Skin of body (tissue), 2 donors: ENCODE results near the gene TRNP1. TPM values are rescaled to one million over a fixed set of nuclear protein-coding genes. Genes with fewer than 3 reads are reported as not detected.
"Not testable (repeated sequence)": the region's sequence is repeated elsewhere in the genome, so short reads cannot be mapped to it uniquely, and the experiment has no call there.

Experiments
- DNase-seq: peaks from one replicate; lab custom pipeline; 2025; lab: John Stamatoyannopoulos, UW
- total RNA-seq: library from RNA; depleted of rRNA; stranded (reverse); fragments of >200 nt; gene quantifications from one replicate; pipeline ENCODE4 v1.2.3, GENCODE V29; 2014

Gene TRNP1
- total RNA-seq, 1 donor from 2014 or later, result 4.0 TPM

- no peak for DNase-seq
Observed at GRCh38 chr1:26972390-26972789, 21.1 kb upstream of the TRNP1 start.

GRCh38 chr1:26972821-26973220, 20.7 kb upstream of the TRNP1 start:
- no peak for DNase-seq

GRCh38 chr1:26976621-26977510, 16.6 kb upstream of the TRNP1 start:
- DNase-seq, result no peak

- DNase-seq, result no peak
Observed at GRCh38 chr1:26978901-26979300, 14.6 kb upstream of the TRNP1 start.

- no peak for DNase-seq
Observed at GRCh38 chr1:26981146-26981846, 12.2 kb upstream of the TRNP1 start.

- no peak for DNase-seq
Observed at GRCh38 chr1:26983863-26984262, 9.6 kb upstream of the TRNP1 start.

GRCh38 chr1:26984291-26984690, 9.2 kb upstream of the TRNP1 start:
- no peak for DNase-seq

GRCh38 chr1:26986658-26987057, 6.8 kb upstream of the TRNP1 start:
- no peak for DNase-seq

- not testable (repeated sequence) for DNase-seq
Observed at GRCh38 chr1:26989403-26990109, 3.9 kb upstream of the TRNP1 start.

GRCh38 chr1:26991310-26992116, 2.0 kb upstream of the TRNP1 start:
- DNase-seq, result no peak

GRCh38 chr1:26994020-26994786, 711 bp downstream of the TRNP1 start:
- no peak for DNase-seq

- DNase-seq, result no peak
Observed at GRCh38 chr1:26994787-26995517, 1.5 kb downstream of the TRNP1 start.

- DNase-seq, result no peak
Observed at GRCh38 chr1:26996024-26996423, 2.5 kb downstream of the TRNP1 start.

GRCh38 chr1:26996665-26997064, 3.2 kb downstream of the TRNP1 start:
- no peak for DNase-seq

- no peak for DNase-seq
Observed at GRCh38 chr1:26998429-26999300, 5.2 kb downstream of the TRNP1 start.

- DNase-seq, result peak; percentile 63
Observed at GRCh38 chr1:26999440-26999987, 6.0 kb downstream of the TRNP1 start.

- no peak for DNase-seq
Observed at GRCh38 chr1:27000090-27000816, 6.8 kb downstream of the TRNP1 start.
